Forelimb muscle (tissue), 1 donor: Measurements from ENCODE around the gene TXNIP. TPM values are rescaled to one million over a fixed set of nuclear protein-coding genes. Genes with fewer than 3 reads are reported as not detected.

ENCODE experiments used
- DNase-seq: peaks from one replicate; pipeline ENCODE4 v3.0.0-alpha.2; 2013; ENCODE audit warnings: low read depth
- polyA plus RNA-seq: library from polyadenylated mRNA; unstranded; fragments of 120-200 nt; gene quantifications from one replicate; pipeline ENCODE4 v1.2.1, GENCODE V29; 2013; ENCODE audit not compliant: insufficient read length

The TXNIP gene
- polyA plus RNA-seq, 1 donor = 238 TPM

GRCh38 chr1:146012703-146013558, 16.6 kb upstream of the TXNIP start:
- DNase-seq = no peak

GRCh38 chr1:146010126-146010738, 13.9 kb upstream of the TXNIP start:
- DNase-seq = no peak

GRCh38 chr1:146007489-146008133, 11.2 kb upstream of the TXNIP start:
- DNase-seq = no peak

- DNase-seq = no peak
These were observed 5.3 kb upstream of the TXNIP start for GRCh38 chr1:146001709-146002108.

- no peak for DNase-seq
These were observed 3.1 kb upstream of the TXNIP start for GRCh38 chr1:145999321-146000024.

- DNase-seq = no peak
These were observed 1.3 kb upstream of the TXNIP start for GRCh38 chr1:145997718-145998023.

GRCh38 chr1:145997016-145997717, 788 bp upstream of the TXNIP start:
- no peak for DNase-seq

- DNase-seq = no peak
These were observed 381 bp downstream of the TXNIP start for GRCh38 chr1:145995964-145996432.

- DNase-seq = no peak
These were observed 1.1 kb downstream of the TXNIP start for GRCh38 chr1:145995148-145995881.

- no peak for DNase-seq
These were observed 1.8 kb downstream of the TXNIP start for GRCh38 chr1:145994391-145995120.

GRCh38 chr1:145993618-145994390, 2.6 kb downstream of the TXNIP start:
- DNase-seq = no peak

- DNase-seq = no peak
These were observed 3.3 kb downstream of the TXNIP start for GRCh38 chr1:145992958-145993617.

- no peak for DNase-seq
These were observed 3.9 kb downstream of the TXNIP start for GRCh38 chr1:145992502-145992936.

- no peak for DNase-seq
These were observed 4.5 kb downstream of the TXNIP start for GRCh38 chr1:145991735-145992412.

GRCh38 chr1:145990249-145990855, 6.0 kb downstream of the TXNIP start:
- no peak for DNase-seq

GRCh38 chr1:145988773-145989172, 7.6 kb downstream of the TXNIP start:
- no peak for DNase-seq

- DNase-seq = no peak
These were observed 8.5 kb downstream of the TXNIP start for GRCh38 chr1:145987926-145988325.

GRCh38 chr1:145986551-145986950, 9.8 kb downstream of the TXNIP start:
- no peak for DNase-seq
